ENCODE measurements around the gene TIMM44.
"Not testable (repeated sequence)": the region's sequence is repeated elsewhere in the genome, so short reads cannot be mapped to it uniquely, and the experiment has no call there.

DNA sequence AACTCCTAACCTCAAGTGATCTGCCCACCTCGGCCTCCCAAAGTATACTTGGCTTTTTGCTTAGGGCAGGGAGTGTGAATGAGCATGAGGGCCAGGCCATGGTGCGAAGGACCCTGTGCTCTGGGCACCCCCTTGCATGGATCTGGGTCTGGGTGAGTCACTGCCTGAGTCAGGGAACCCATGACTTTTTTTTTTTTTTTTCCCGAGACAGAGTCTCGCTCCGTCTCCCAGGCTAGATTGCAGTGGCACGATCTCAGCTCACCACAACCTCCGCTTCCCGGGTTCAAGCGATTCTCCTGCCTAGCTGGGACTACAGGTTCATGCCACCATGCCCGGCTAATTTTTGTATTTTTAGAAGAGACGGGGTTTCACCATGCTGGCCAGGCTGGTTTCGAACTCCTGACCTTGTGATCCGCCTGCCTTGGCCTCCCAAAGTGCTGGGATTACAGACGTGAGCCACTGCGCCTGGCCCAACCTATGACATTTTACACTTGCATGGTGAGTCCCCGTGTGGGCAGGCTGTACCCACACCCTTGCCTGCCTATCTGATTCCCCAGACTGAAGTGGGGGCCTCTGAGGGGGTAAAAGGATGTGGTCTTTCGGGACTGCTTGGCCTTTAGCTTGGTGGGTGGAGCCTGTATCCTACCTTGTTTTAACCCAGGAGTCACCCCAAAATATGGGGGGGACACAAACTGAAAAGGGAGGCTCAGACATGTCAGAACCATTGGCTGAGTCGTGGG is 49.9 kb downstream of the TIMM44 start:
- TF ChIP-seq CTCF (conservative IDR thresholded peaks at IDR 0.05; ENCODE audit: low read depth, low read length); EZH2 (IDR thresholded peaks at IDR 0.05; ENCODE audit: borderline replicate concordance, low read depth, low read length, poor library complexity, severe bottlenecking): not testable (repeated sequence)

All from A673 (cell line).